HCT116 (cell line): ENCODE data around the gene MTMR1. TPM values are rescaled to one million over a fixed set of nuclear protein-coding genes. Genes with fewer than 3 reads are reported as not detected.
A peak's percentile ranks its signal among the peaks of the same experiment; 100 is the strongest.

Source experiments
- ATAC-seq: fragments of 200-7000 bp; cut with Tn5 transposase; 2 replicates; pipeline ENCODE4 v1.9.1; 2020; ENCODE audit warnings: mild to moderate bottlenecking, moderate library complexity
- BruUV-seq: library from RNA; stranded (reverse); fragments of 400-500 nt; replicated peaks from 2 replicates; lab custom pipeline; 2021; lab: Mats Ljungman, UMichigan
- CTCF ChIA-PET: fragments of 300-600 bp; sonication (Branson Sonifier 250); formaldehyde crosslinking; loops from one replicate; lab custom pipeline; 2021; ENCODE audit warnings: antibody characterized with exemption; lab: Charles Lee
- POLR2A ChIA-PET: fragments of 300-600, 350-600 bp; sonication (Branson Sonifier 250); formaldehyde crosslinking; loops from one replicate; lab custom pipeline; 2021; ENCODE audit warnings: antibody characterized with exemption; lab: Charles Lee
- RAD21 ChIA-PET, 2 experiments: fragments of 300-600 bp; sonication (Branson Sonifier 250); formaldehyde crosslinking; loops; one replicate each; lab custom pipeline; 2023; ENCODE audit warnings: low total read pairs in 2 of 2; ENCODE audit not compliant: uncharacterized antibody in 2 of 2, unreplicated experiment in 2 of 2, low non-redundant PET in 1 of 2; lab: Charles Lee
- DNase-seq: peaks from one replicate; pipeline ENCODE4 v3.0.0-alpha.2; 2010; ENCODE audit warnings: low read depth, low spot score
- H2AFZ ChIP-seq: fragments of 200-600 bp; shearing (Covaris generic), sonication (generic); 2 replicates; pipeline ENCODE4 v1.6.1; 2017; ENCODE audit warnings: low read depth, mixed run types, mixed read lengths, antibody characterized with exemption, low read length; ENCODE audit not compliant: poor library complexity, severe bottlenecking
- H3K27ac ChIP-seq: 2 replicates; pipeline ENCODE4 v1.5.1; 2012; ENCODE audit warnings: low read depth, low read length
- H3K27me3 ChIP-seq: fragments of 200-600 bp; sonication (generic); 2 replicates; pipeline ENCODE4 v1.6.1; 2016; ENCODE audit warnings: mixed run types, low read length, mixed read lengths; ENCODE audit not compliant: insufficient read depth
- H3K36me3 ChIP-seq, 2 experiments: fragments of 200-500 bp in 1 of 2; fragments of 200-600 bp in 1 of 2; sonication (Bioruptor generic) in 1 of 2; sonication (generic) in 1 of 2; 2 replicates each; pipeline versions ENCODE4 v1.5.1 to v1.6.1; 2014 to 2016; ENCODE audit warnings: low read length in 2 of 2, inconsistent platforms in 1 of 2, mixed read lengths in 1 of 2, mixed run types in 1 of 2; ENCODE audit not compliant: insufficient read depth in 2 of 2, control insufficient read depth in 1 of 2
- H3K4me1 ChIP-seq, 2 experiments: fragments of 200-600 bp in 1 of 2; sonication (generic) in 1 of 2; 2 replicates each; pipeline versions ENCODE4 v1.5.1 to v1.6.1; 2012 to 2017; ENCODE audit warnings: low read length in 2 of 2, inconsistent platforms in 1 of 2, mild to moderate bottlenecking in 1 of 2, mixed read lengths in 1 of 2, mixed run types in 1 of 2, moderate library complexity in 1 of 2; ENCODE audit not compliant: insufficient read depth in 2 of 2, control insufficient read depth in 1 of 2
- H3K4me2 ChIP-seq: fragments of 200-600 bp; sonication (generic); 2 replicates; pipeline ENCODE4 v1.6.1; 2017; ENCODE audit warnings: mixed run types, low read length, mixed read lengths
- H3K4me3 ChIP-seq, 2 experiments: fragments of 200-600 bp in 1 of 2; sonication (generic) in 1 of 2; replicated peaks in 1 of 2; 2 replicates each; pipeline ENCODE4 v1.5.1; 2011 to 2016; ENCODE audit warnings: low read length in 2 of 2, control low read depth in 1 of 2, low read depth in 1 of 2, mild to moderate bottlenecking in 1 of 2, mixed read lengths in 1 of 2, mixed run types in 1 of 2
- H3K79me2 ChIP-seq: fragments of 200-600 bp; sonication (generic); 2 replicates; pipeline ENCODE4 v1.6.1; 2017; ENCODE audit warnings: mild to moderate bottlenecking, mixed run types, low read length, moderate library complexity, mixed read lengths; ENCODE audit not compliant: insufficient read depth
- H3K9ac ChIP-seq: fragments of 200-600 bp; sonication (generic); 2 replicates; pipeline ENCODE4 v1.6.1; 2016; ENCODE audit warnings: low read length, mixed read lengths
- H3K9me2 ChIP-seq: fragments of 200-600 bp; sonication (generic), shearing (Covaris generic); 2 replicates; pipeline ENCODE4 v1.6.1; 2017; ENCODE audit warnings: mixed run types, mild to moderate bottlenecking, moderate library complexity; ENCODE audit not compliant: insufficient read depth
- H3K9me3 ChIP-seq, 2 experiments: fragments of 200-500 bp in 1 of 2; fragments of 200-600 bp in 1 of 2; sonication (Bioruptor generic) in 1 of 2; sonication (generic) in 1 of 2; 2 replicates each; pipeline ENCODE4 v1.6.1; 2014 to 2017; ENCODE audit warnings: low read length in 2 of 2, mixed read lengths in 2 of 2, inconsistent platforms in 1 of 2, low read depth in 1 of 2, mild to moderate bottlenecking in 1 of 2, mixed run types in 1 of 2, moderate library complexity in 1 of 2; ENCODE audit not compliant: control insufficient read depth in 1 of 2, insufficient read depth in 1 of 2
- H4K20me1 ChIP-seq: fragments of 200-600 bp; sonication (generic), shearing (Covaris generic); 2 replicates; pipeline ENCODE4 v1.6.1; 2017; ENCODE audit warnings: mixed run types, mild to moderate bottlenecking, moderate library complexity; ENCODE audit not compliant: insufficient read depth
- CEBPB ChIP-seq: IDR thresholded peaks from 2 replicates; pipeline ENCODE4 v1.6.1; 2012; ENCODE audit warnings: low read depth
- CTCF ChIP-seq, 3 experiments: fragments of 200-600 bp in 1 of 3; sonication (generic) in 1 of 3; IDR thresholded peaks in 2 of 3; conservative IDR thresholded peaks in 1 of 3; 2 replicates each; pipeline ENCODE4 v1.5.1; 2012 to 2017; ENCODE audit warnings: low read depth in 2 of 3, low read length in 2 of 3, antibody characterized with exemption in 1 of 3, borderline replicate concordance in 1 of 3, control low read depth in 1 of 3, mild to moderate bottlenecking in 1 of 3, mixed read lengths in 1 of 3, mixed run types in 1 of 3, moderate library complexity in 1 of 3; ENCODE audit not compliant: insufficient read depth in 1 of 3
- ELF1 ChIP-seq: IDR thresholded peaks from 2 replicates; pipeline ENCODE4 v1.6.1; 2012; ENCODE audit warnings: low read depth, borderline replicate concordance
- EZH2 ChIP-seq: fragments of 200-600 bp; sonication (generic); IDR thresholded peaks from 2 replicates; pipeline ENCODE4 v1.6.1; 2017; ENCODE audit warnings: antibody characterized with exemption, mixed run types
- EZH2phosphoT487 ChIP-seq: fragments of 200-600 bp; IDR thresholded peaks from 2 replicates; pipeline ENCODE4 v1.6.1; 2018; ENCODE audit warnings: antibody characterized with exemption, borderline replicate concordance
- FOSL1 ChIP-seq: IDR thresholded peaks from 2 replicates; pipeline ENCODE4 v1.6.1; 2012; ENCODE audit warnings: low read depth
- JUND ChIP-seq: IDR thresholded peaks from 2 replicates; pipeline ENCODE4 v1.6.1; 2012
- POLR2A ChIP-seq: IDR thresholded peaks from 2 replicates; pipeline ENCODE4 v1.7.0; 2011; ENCODE audit warnings: borderline replicate concordance; ENCODE audit not compliant: insufficient read depth, insufficient read length; ENCODE audit errors: extremely low read depth
- POLR2AphosphoS5 ChIP-seq: IDR thresholded peaks from 2 replicates; pipeline ENCODE4 v1.6.1; 2011; ENCODE audit warnings: mild to moderate bottlenecking, low read depth, low read length, moderate library complexity
- SIN3A ChIP-seq: IDR thresholded peaks from 2 replicates; pipeline ENCODE4 v1.6.1; 2012; ENCODE audit warnings: low read depth
- SRF ChIP-seq: IDR thresholded peaks from 2 replicates; pipeline ENCODE4 v1.6.1; 2012; ENCODE audit warnings: low read depth
- TCF7L2 ChIP-seq: IDR thresholded peaks from 2 replicates; pipeline ENCODE4 v1.7.0; 2011; ENCODE audit warnings: borderline replicate concordance, inconsistent platforms; ENCODE audit not compliant: insufficient read depth, insufficient read length; ENCODE audit errors: extremely low read depth
- YY1 ChIP-seq: IDR thresholded peaks from 2 replicates; pipeline ENCODE4 v1.6.1; 2011; ENCODE audit warnings: low read length, low read depth, moderate library complexity, mild to moderate bottlenecking; ENCODE audit not compliant: insufficient replicate concordance; ENCODE audit errors: extremely low read depth
- ZBTB33 ChIP-seq: IDR thresholded peaks from 2 replicates; pipeline ENCODE4 v1.6.1; 2011; ENCODE audit warnings: mild to moderate bottlenecking, low read length, moderate library complexity; ENCODE audit not compliant: insufficient replicate concordance; ENCODE audit errors: extremely low read depth
- ZFX ChIP-seq: fragments of 450-650 bp; IDR thresholded peaks from 2 replicates; pipeline ENCODE4 v1.6.1; 2017
- intact Hi-C: fragments of 100-400 bp; cut with micrococcal nuclease; formaldehyde crosslinking; loops from 2 replicates; pipeline ENCODE4 v1.10.0; 2022
- total RNA-seq: library from RNA; stranded (reverse); gene quantifications from one replicate; pipeline ENCODE4 v1.2.1, GENCODE V29; 2021; ENCODE audit not compliant: unreplicated experiment

MTMR1 gene
- total RNA-seq, 1 experiment from 2014 or later = 20.0 TPM

GRCh38 chrX:150690126-150690525, 3.1 kb upstream of the MTMR1 start (continued):
- peak; percentile 26; the same call in 1 of the 2 replicates for TF ChIP-seq JUND
- TF ChIP-seq ZBTB33 = no peak
- TF ChIP-seq FOSL1 = peak; percentile 58
- TF ChIP-seq SIN3A = no peak
- TF ChIP-seq EZH2 = no peak
- no peak for TF ChIP-seq CEBPB
- no peak for TF ChIP-seq POLR2A
- TF ChIP-seq ZFX = no peak
- TF ChIP-seq POLR2AphosphoS5 = no peak
- peak; percentile 62 for TF ChIP-seq YY1
- TF ChIP-seq, all 23 proteins: peak for 5

- ChIA-PET RAD21 (no interaction called here), CTCF (interaction anchor here (1.5 kb wide), 1 partner anchor 9 kb away, joined by 5 read pairs; no protein-coding TSS in a partner anchor), POLR2A (no interaction called here)
- Histone ChIP-seq H3K9ac (peak overlapping the region; percentile 66), H3K4me1 (peaks cover 9 to 42% of the 10 kb centered on the region in 2 experiments; a peak in 3 of 4 replicates), H4K20me1 (no peaks in the 10 kb centered on the region), H3K36me3 (no peaks in the 10 kb centered on the region), H2AFZ (no peak overlapping the region), H3K4me3 (peak overlapping the region; percentile 57 to 59), H3K27me3 (no peaks in the 10 kb centered on the region), H3K9me3 (no peaks in the 10 kb centered on the region; a peak in 1 of 4 replicates), H3K79me2 (peaks cover 23% of the 10 kb centered on the region), H3K9me2 (no peaks in the 10 kb centered on the region), H3K4me2 (peak overlapping the region; percentile 77), H3K27ac (no peak overlapping the region)
- intact Hi-C loops = no loop called here
- DNase-seq (no peak), ATAC-seq (no peak)
- BruUV-seq = TSS peak; percentile 66
- no peak for TF ChIP-seq SRF
- TF ChIP-seq EZH2 = no peak
- no peak for TF ChIP-seq CTCF (IDR thresholded peaks at IDR 0.05 in 2 of 3, conservative IDR thresholded peaks at IDR 0.05 in 1 of 3; ENCODE audit: borderline replicate concordance in 1 of 3, insufficient read depth in 1 of 3, low read depth in 2 of 3, low read length in 2 of 3)
- no peak for TF ChIP-seq EZH2phosphoT487
- TF ChIP-seq ZBTB33 = no peak
- no peak for TF ChIP-seq CEBPB
- TF ChIP-seq ELF1 = no peak
- no peak for TF ChIP-seq TCF7L2
- no peak for TF ChIP-seq FOSL1
These were observed 900 bp upstream of the MTMR1 start for GRCh38 chrX:150692296-150692695.
